Mononuclear cell (primary cell): Measurements from ENCODE around the gene MRPL40. TPM values are rescaled to one million over a fixed set of nuclear protein-coding genes. Genes with fewer than 3 reads are reported as not detected.

Experiments used
- H3K27me3 ChIP-seq: 2 replicates; pipeline ENCODE4 v1.6.0; 2011; ENCODE audit warnings: low read length, control low read depth; ENCODE audit not compliant: insufficient read depth
- H3K4me1 ChIP-seq: 2 replicates; pipeline ENCODE4 v1.5.1; 2011; ENCODE audit warnings: mild to moderate bottlenecking, low read length, control low read depth; ENCODE audit not compliant: insufficient read depth
- H3K4me3 ChIP-seq: 2 replicates; pipeline ENCODE4 v1.5.1; 2011; ENCODE audit warnings: mild to moderate bottlenecking, low read length, moderate library complexity
- H3K9me3 ChIP-seq: 2 replicates; pipeline ENCODE4 v1.5.1; 2011; ENCODE audit warnings: low read depth, mild to moderate bottlenecking, control low read depth, low read length
- total RNA-seq: library from RNA; depleted of rRNA; stranded (reverse); fragments of >200 nt; gene quantifications from one replicate; pipeline ENCODE4 v1.2.3, GENCODE V29; 2012

MRPL40 gene
- total RNA-seq, 1 donor = 10.0 TPM

DNA sequence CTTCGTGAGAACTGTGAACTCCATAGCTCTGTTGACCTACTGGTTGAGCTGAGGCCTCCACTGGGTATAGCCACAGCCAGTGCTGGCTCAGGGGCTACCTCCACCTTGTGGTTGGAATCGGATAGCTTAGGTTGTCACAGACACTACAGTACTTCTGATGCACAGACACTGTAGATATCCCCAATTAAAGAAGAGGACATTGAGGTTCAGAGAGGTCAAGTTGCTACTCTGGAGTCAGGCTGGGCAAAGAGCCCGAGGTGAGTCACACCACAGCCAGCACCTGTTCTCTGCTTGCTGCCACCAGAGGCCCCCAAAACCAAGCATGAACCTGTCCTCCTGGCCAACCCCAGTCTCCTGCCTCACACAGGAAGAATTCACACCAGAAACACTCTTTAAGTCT, 41.2 kb downstream of the MRPL40 start:
- peaks cover 15% of the 10 kb centered on the region for H3K4me1 ChIP-seq
- H3K9me3 ChIP-seq = no peaks in the 10 kb centered on the region
- no peaks in the 10 kb centered on the region for H3K27me3 ChIP-seq
- H3K4me3 ChIP-seq = no peak overlapping the region

DNA sequence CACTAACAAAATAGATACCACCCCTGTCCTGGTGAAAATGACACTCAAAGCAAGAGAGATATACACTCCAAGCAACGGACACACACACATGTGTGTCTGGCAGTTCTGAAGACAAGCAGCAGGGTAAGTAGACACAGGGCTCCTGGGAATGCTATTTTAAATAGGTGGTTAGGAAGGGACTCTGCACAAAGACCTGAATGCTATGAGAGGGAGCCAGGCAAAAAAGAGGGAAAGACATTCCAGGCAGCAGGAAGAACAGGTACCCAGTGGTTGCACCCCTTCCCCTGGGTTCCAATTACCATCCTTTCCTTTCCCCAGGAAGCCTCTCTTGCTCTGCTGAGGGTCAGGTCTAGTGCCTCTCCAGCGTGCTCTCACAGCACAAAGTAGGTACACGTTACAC, 43.7 kb downstream of the MRPL40 start:
- Histone ChIP-seq H3K4me1 (peaks cover 22% of the 10 kb centered on the region), H3K4me3 (no peak overlapping the region), H3K27me3 (no peaks in the 10 kb centered on the region)

DNA sequence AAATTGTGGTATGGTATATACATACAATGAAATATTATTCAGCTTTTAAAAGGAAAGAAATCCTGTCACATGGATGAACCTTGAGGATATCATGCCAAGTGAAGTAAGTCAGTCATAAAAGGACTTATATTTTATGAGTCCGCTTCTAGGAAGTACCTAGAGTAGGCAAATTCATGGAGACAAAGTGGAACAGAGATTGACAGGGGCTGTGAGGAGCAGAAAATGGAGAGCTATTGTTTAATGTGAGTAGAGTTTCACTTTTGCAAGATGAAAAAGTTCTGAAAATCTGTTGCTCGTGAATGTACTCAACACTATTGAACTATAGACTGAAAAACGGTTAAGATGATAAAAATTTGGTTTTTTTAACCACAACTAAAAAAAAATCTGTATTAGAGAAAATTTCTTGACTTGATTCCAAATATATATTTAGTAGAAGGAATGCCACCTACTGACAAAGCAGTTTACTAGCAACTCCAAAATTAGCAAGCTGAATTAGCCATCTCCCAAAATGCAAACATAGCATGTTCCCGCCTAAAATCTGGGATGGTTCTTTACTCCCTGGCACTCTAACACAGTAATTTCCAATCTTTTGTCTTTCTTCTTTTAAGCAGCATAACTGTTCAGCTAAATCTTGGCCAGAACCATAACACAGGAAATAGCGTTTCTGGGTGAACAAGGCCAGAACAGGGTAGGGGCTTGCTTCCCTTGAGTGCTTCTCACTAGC, 45.1 kb downstream of the MRPL40 start:
- H3K9me3 ChIP-seq = no peaks in the 10 kb centered on the region
- H3K27me3 ChIP-seq = no peaks in the 10 kb centered on the region
- H3K4me3 ChIP-seq = peak overlapping the region; percentile 79
- peaks cover 22% of the 10 kb centered on the region for H3K4me1 ChIP-seq

More for the DNA sequence above, 43.7 kb downstream of the MRPL40 start:
- no peaks in the 10 kb centered on the region for H3K9me3 ChIP-seq

DNA sequence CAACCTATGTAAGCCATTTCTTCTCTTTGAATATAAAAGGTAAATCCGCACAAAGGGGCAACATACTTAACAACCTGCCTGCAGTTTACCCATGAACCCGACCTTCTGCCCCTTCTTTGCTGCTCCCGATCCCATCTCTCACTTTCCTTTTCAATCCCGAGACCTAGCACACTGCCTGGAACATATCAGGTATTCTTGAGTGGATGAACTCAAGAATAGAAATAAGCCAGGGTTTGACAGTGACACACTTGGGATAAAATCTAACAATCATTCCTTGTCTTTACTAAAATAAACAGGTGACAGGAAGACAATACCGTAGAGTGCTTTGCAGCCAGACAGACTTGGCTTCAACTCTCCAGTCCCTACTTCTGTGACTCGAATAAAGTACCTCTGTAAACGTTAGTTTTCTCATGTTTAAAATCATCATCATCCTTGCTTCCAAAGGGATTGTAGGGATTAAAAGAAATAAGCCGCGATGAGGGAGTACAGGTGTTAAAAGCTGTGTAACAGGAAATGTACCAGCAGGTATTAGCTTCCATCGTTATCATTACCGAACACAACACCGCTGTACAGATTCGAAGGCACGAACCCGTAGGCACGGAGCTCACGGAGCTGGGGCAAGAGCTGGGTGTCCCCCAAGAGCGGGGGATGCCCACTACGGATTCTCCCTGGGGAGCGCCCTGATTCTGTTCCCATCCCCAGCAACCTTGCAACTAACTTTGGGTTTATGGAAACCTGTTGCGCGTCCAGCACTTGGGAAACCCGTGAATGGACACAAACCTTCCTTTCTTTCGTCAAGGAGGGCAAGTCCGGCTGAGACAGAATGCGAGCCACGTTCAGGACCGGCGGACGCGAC, 45.9 kb downstream of the MRPL40 start:
- Histone ChIP-seq H3K4me3 (peak overlapping the region; percentile 79), H3K9me3 (no peaks in the 10 kb centered on the region), H3K27me3 (no peaks in the 10 kb centered on the region), H3K4me1 (peaks cover 22% of the 10 kb centered on the region)

DNA sequence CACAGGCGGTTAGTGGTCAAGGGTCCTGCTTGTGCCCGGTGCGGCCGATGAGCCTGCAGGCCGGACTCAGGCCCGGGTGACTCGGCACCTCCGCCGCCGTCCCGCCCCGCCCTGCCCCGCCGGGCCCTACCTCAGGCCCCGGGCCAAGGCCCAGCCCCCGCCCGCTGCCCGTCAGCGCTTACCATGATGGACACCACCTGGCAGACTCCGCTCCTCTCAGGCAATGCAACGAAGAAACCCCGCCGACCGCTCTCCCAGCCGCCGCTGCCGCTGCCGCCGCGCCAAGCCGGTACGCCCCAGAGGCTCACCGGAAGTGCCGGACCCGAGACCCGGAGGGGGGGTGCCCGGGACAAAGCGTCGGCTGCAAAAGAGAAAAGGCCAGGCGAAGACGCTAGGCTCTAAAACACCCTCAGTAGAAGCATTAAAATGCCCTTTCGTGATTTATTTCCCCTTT, 46.6 kb downstream of the MRPL40 start, which contains the start of gene UFD1:
UFD1 (minus strand) TSS at position 293 of the 454 bp plus-strand sequence; CDS start at position 185, 108 bp downstream.
- H3K27me3 ChIP-seq = no peaks in the 10 kb centered on the region
- peaks cover 22% of the 10 kb centered on the region for H3K4me1 ChIP-seq
- H3K9me3 ChIP-seq = no peaks in the 10 kb centered on the region
- H3K4me3 ChIP-seq = peak within 1 kb of the TSS; percentile 79

DNA sequence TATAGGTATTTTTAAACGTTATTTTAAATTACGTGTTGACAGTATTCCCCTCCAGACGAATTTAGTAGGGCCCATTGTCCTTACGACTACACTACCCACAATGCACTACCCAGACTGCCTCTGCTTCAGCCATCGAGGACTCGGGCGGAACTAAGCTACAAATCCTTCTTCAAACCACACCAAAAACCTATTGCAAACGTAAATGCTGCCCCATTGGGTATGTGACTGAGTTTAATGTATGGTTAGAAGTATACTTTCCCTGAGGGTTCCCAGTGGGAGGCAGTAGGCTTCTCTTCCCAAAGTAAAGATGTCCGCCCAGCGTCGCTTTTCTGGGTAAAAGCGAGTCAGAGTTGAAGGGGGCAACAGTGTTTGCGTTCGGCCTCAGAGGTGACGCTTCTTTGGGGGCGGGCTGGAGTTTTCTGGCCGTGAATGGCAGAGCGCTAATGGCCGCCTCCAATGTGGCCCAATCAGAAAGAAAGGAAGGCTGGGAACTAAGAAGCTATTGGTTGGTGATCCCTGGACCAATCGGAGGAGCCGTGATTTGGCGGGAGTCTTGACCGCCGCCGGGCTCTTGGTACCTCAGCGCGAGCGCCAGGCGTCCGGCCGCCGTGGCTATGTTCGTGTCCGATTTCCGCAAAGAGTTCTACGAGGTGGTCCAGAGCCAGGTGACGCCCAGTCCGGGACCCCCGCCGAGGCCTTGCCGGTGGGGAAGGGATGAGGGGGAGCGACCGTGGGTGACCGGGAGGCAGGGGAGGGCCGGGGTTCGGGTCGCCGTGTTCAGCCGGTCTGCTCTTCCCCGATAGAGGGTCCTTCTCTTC, 47.2 kb downstream of the MRPL40 start, which contains the start of gene CDC45:
CDC45 (plus strand) TSS at position 566 of the 818 bp plus-strand sequence; CDS start at position 615, 49 bp downstream.
- Histone ChIP-seq H3K4me1 (peaks cover 22% of the 10 kb centered on the region), H3K4me3 (peak within 1 kb of the TSS; percentile 79), H3K9me3 (no peaks in the 10 kb centered on the region), H3K27me3 (no peaks in the 10 kb centered on the region)

DNA sequence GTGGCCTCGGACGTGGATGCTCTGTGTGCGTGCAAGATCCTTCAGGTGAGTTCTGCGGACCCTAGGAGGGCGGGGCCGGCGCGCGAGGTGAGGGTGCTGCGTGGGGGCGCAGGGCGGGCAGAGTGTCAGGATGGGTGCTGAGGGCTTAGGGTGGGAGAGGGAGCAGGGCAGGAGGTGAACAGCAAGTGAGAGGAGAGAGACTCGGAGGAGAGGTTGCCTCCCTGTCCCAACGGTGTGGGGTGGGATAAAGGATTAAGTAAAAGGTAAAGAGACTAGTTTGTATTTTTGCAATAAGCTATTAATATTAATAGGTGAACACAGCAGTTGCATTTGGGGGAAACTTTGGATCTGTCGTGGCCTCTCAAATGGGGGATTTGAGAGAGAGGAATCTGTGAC, 47.8 kb downstream of the MRPL40 start:
- Histone ChIP-seq H3K4me1 (peaks cover 22% of the 10 kb centered on the region), H3K27me3 (no peaks in the 10 kb centered on the region), H3K9me3 (no peaks in the 10 kb centered on the region), H3K4me3 (peak overlapping the region; percentile 79)

DNA sequence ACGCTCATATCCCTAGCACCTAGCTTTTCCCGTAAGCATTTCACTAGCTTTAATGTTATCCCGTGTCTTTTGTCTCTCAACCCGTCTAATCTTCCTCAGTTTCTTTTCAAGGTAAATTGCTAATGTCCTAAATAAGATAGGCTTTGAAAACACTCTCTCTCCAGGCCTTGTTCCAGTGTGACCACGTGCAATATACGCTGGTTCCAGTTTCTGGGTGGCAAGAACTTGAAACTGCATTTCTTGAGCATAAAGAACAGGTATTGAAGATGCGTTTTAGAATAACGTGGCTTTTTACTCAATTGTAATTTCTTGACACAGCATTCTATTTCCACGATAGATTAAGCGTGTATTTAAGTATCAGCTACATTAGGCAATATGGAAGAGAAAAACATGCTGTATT, 48.4 kb downstream of the MRPL40 start:
- Histone ChIP-seq H3K4me1 (peaks cover 22% of the 10 kb centered on the region), H3K27me3 (no peaks in the 10 kb centered on the region), H3K9me3 (no peaks in the 10 kb centered on the region), H3K4me3 (no peak overlapping the region)

DNA sequence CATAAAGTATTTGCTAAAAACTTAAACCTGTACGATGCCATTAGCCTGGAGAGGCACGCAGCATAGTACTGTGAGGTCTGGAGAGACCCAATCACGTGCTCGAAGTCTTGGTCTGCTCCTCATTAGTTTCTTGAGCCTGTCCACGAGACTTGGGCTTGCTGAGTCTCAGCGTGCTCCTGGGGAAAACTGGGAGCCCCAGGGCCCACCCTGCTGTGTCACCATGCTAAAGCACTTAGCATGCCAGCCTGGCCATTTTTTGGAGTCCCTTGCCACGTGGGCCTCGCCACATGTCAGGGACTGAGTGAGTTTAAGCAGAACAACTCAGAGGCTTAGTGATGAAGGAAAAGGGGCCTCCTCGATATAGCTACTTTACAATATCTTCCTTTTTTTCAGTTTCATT, 50.0 kb downstream of the MRPL40 start:
- no peaks in the 10 kb centered on the region for H3K27me3 ChIP-seq
- H3K4me3 ChIP-seq = no peak overlapping the region
- H3K4me1 ChIP-seq = peaks cover 19% of the 10 kb centered on the region
- no peaks in the 10 kb centered on the region for H3K9me3 ChIP-seq

DNA sequence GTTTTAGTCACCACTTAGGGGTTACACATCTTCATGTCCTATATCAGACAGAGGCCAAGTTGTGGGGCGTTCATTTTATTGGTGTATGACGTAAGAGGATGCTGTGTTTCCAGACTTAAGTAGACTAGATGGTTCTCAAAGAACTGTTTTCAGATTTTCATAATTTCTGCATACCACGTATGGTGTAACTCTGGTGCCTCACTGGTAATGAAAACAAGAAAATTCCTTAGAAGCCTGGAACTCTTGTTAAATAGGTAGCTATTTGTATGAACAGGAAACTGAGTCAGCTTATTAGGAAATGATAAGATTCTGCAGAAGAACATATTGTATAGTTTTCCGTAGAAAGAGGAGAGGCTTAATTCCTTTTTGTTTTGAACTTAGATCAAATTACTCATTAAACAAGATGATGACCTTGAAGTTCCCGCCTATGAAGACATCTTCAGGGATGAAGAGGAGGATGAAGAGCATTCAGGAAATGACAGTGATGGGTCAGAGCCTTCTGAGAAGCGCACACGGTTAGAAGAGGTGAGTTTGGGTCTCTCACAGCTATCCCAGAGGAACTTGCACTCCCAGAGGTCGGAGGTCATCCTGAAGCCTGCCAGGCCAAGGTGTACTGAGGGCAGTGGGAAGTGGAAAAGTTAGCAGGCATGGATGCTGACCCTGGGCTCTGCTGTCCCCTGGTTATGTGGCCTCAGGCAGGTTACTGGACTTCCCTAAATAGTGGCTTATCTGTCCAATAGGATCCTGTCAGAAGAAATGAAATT, 51.3 kb downstream of the MRPL40 start:
- Histone ChIP-seq H3K4me1 (peaks cover 7% of the 10 kb centered on the region), H3K4me3 (no peak overlapping the region)

More for the DNA sequence above, 51.3 kb downstream of the MRPL40 start:
- H3K9me3 ChIP-seq = no peaks in the 10 kb centered on the region
- H3K27me3 ChIP-seq = no peaks in the 10 kb centered on the region

Other genes with a start within 250 kb of the MRPL40 start
- gene CLTCL1, start 140.8 kb upstream of the MRPL40 start, total RNA-seq = 1.7 TPM
- 11.0 TPM for gene HIRA, start 812 bp upstream of the MRPL40 start, total RNA-seq
- gene C22orf39, start 15.2 kb downstream of the MRPL40 start, total RNA-seq = 14.4 TPM
- 64.6 TPM for gene UFD1, start 46.6 kb downstream of the MRPL40 start, total RNA-seq
- 0.42 TPM for gene CDC45, start 47.4 kb downstream of the MRPL40 start, total RNA-seq
- gene CLDN5, start 91.9 kb downstream of the MRPL40 start, total RNA-seq = 9.3 TPM